Measurements from ENCODE around the gene CDKN2B-AS1.
A peak's percentile ranks its signal among the peaks of the same experiment; 100 is the strongest.

Gene CDKN2B-AS1

GRCh38 chr9:22100626-22101025, 106.0 kb downstream of the CDKN2B-AS1 start:
- in situ Hi-C loops (cut with HindIII; ENCODE audit: low pct_unique_long_range_greater_than_20kb, low sequenced_read_pairs): no loop called here
- TF ChIP-seq JUND (IDR thresholded peaks at IDR 0.05; ENCODE audit: low read depth): no peak

GRCh38 chr9:22102146-22103053, 107.8 kb downstream of the CDKN2B-AS1 start:
- TF ChIP-seq JUND (IDR thresholded peaks at IDR 0.05; ENCODE audit: low read depth): no peak
- no peak for DNase-seq (ENCODE audit: low read depth in 1 of 2, low spot score in 1 of 2)
- in situ Hi-C loops (cut with HindIII; ENCODE audit: low pct_unique_long_range_greater_than_20kb, low sequenced_read_pairs): no loop called here

More at GRCh38 chr9:22100626-22101025, 106.0 kb downstream of the CDKN2B-AS1 start:
- no peak for DNase-seq (ENCODE audit: low read depth in 1 of 2, low spot score in 1 of 2)

GRCh38 chr9:22103685-22104575, 109.3 kb downstream of the CDKN2B-AS1 start:
- in situ Hi-C loops (cut with HindIII; ENCODE audit: low pct_unique_long_range_greater_than_20kb, low sequenced_read_pairs): no loop called here
- peak in 1 of 2 experiments; percentile 45 for DNase-seq (ENCODE audit: low read depth in 1 of 2, low spot score in 1 of 2)
- TF ChIP-seq JUND (IDR thresholded peaks at IDR 0.05; ENCODE audit: low read depth): peak; percentile 72; the same call in 1 of the 2 replicates

GRCh38 chr9:22105005-22105722, 110.6 kb downstream of the CDKN2B-AS1 start:
- no peak for DNase-seq (ENCODE audit: low read depth in 1 of 2, low spot score in 1 of 2)
- in situ Hi-C loops (cut with HindIII; ENCODE audit: low pct_unique_long_range_greater_than_20kb, low sequenced_read_pairs): no loop called here
- no peak for TF ChIP-seq JUND (IDR thresholded peaks at IDR 0.05; ENCODE audit: low read depth)

GRCh38 chr9:22107202-22108045, 112.8 kb downstream of the CDKN2B-AS1 start:
- TF ChIP-seq JUND (IDR thresholded peaks at IDR 0.05; ENCODE audit: low read depth): no peak
- peak in 1 of 2 experiments; percentile 43 for DNase-seq (ENCODE audit: low read depth in 1 of 2, low spot score in 1 of 2)
- in situ Hi-C loops (cut with HindIII; ENCODE audit: low pct_unique_long_range_greater_than_20kb, low sequenced_read_pairs): no loop called here

- TF ChIP-seq JUND (IDR thresholded peaks at IDR 0.05; ENCODE audit: low read depth): no peak
- in situ Hi-C loops (cut with HindIII; ENCODE audit: low pct_unique_long_range_greater_than_20kb, low sequenced_read_pairs): no loop called here
- no peak for DNase-seq (ENCODE audit: low read depth in 1 of 2, low spot score in 1 of 2)
These were observed 114.2 kb downstream of the CDKN2B-AS1 start for GRCh38 chr9:22108581-22109370.

- in situ Hi-C loops (cut with HindIII; ENCODE audit: low pct_unique_long_range_greater_than_20kb, low sequenced_read_pairs): no loop called here
- no peak for TF ChIP-seq JUND (IDR thresholded peaks at IDR 0.05; ENCODE audit: low read depth)
- no peak for DNase-seq (ENCODE audit: low read depth in 1 of 2, low spot score in 1 of 2)
These were observed 116.8 kb downstream of the CDKN2B-AS1 start for GRCh38 chr9:22111176-22111953.

GRCh38 chr9:22111954-22112247, 117.3 kb downstream of the CDKN2B-AS1 start:
- TF ChIP-seq JUND (IDR thresholded peaks at IDR 0.05; ENCODE audit: low read depth): no peak
- no peak for DNase-seq (ENCODE audit: low read depth in 1 of 2, low spot score in 1 of 2)

GRCh38 chr9:22112870-22113821, 118.6 kb downstream of the CDKN2B-AS1 start:
- DNase-seq (ENCODE audit: low read depth in 1 of 2, low spot score in 1 of 2): no peak
- in situ Hi-C loops (cut with HindIII; ENCODE audit: low pct_unique_long_range_greater_than_20kb, low sequenced_read_pairs): no loop called here
- no peak for TF ChIP-seq JUND (IDR thresholded peaks at IDR 0.05; ENCODE audit: low read depth)

More at GRCh38 chr9:22111954-22112247, 117.3 kb downstream of the CDKN2B-AS1 start:
- in situ Hi-C loops (cut with HindIII; ENCODE audit: low pct_unique_long_range_greater_than_20kb, low sequenced_read_pairs): no loop called here
